Glutamatergic neuron (in vitro differentiated cells): ENCODE data around the gene TRIM23. TPM values are rescaled to one million over a fixed set of nuclear protein-coding genes. Genes with fewer than 3 reads are reported as not detected.

Experiments
- DNase-seq: peaks from one replicate; pipeline ENCODE4 v3.0.0; 2022
- H3K27ac Mint-ChIP-seq: one replicate; pipeline ENCODE4 v1.8.0; 2020; ENCODE audit warnings: mild to moderate bottlenecking, mixed read lengths, inconsistent platforms; ENCODE audit not compliant: unreplicated experiment
- H3K27me3 Mint-ChIP-seq: one replicate; pipeline ENCODE4 v1.8.0; 2020; ENCODE audit warnings: mild to moderate bottlenecking, moderate library complexity, mixed read lengths, inconsistent platforms; ENCODE audit not compliant: unreplicated experiment
- H3K36me3 Mint-ChIP-seq: one replicate; pipeline ENCODE4 v1.8.0; 2020; ENCODE audit warnings: mild to moderate bottlenecking, mixed read lengths, inconsistent platforms; ENCODE audit not compliant: unreplicated experiment
- H3K4me1 Mint-ChIP-seq: one replicate; pipeline ENCODE4 v1.8.0; 2020; ENCODE audit warnings: mild to moderate bottlenecking, low read depth, mixed read lengths, inconsistent platforms; ENCODE audit not compliant: unreplicated experiment
- H3K4me3 Mint-ChIP-seq: one replicate; pipeline ENCODE4 v1.8.0; 2020; ENCODE audit warnings: mild to moderate bottlenecking, mixed read lengths, inconsistent platforms; ENCODE audit not compliant: unreplicated experiment
- H3K9me3 Mint-ChIP-seq: one replicate; pipeline ENCODE4 v1.8.0; 2020; ENCODE audit warnings: mild to moderate bottlenecking, moderate library complexity, mixed read lengths, inconsistent platforms; ENCODE audit not compliant: unreplicated experiment
- total RNA-seq: library from RNA; stranded (reverse); fragmentation: NEBNext Ultra II Directional; extraction: Animal tissue kit (Norgen Biotek cat#: 25700); gene quantifications from one replicate; pipeline ENCODE4 v1.2.1, GENCODE V29; 2021; ENCODE audit not compliant: unreplicated experiment
- TF ChIP-seq, protein P1 (sequence below): fragments of 200-600 bp; sonication (generic); IDR thresholded peaks from one replicate; pipeline ENCODE4 v1.5.0; 2021; ENCODE audit not compliant: partially characterized antibody, unreplicated experiment

The TRIM23 gene
- total RNA-seq, 1 donor from 2014 or later = 17.6 TPM

DNA sequence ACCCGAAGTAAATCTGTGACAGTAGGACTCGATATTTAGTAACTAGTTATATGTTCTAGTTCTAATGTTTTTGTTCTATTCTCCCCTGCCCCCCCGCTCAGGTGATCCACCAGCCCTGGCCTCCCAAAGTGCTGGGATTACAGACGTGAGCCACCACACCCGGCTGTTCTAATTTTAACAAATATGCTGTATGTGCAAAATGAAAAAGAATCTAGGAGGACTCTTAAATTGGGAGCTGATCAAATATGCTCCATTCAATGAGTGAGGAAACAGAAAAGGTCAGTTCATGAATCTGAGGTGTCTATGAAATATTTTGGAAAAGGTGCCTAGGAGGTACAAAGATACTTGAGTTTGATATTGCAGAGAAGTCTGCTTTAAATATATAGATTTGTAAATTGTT lies 78.0 kb downstream of the TRIM23 start:
- TF ChIP-seq, protein P1, sequence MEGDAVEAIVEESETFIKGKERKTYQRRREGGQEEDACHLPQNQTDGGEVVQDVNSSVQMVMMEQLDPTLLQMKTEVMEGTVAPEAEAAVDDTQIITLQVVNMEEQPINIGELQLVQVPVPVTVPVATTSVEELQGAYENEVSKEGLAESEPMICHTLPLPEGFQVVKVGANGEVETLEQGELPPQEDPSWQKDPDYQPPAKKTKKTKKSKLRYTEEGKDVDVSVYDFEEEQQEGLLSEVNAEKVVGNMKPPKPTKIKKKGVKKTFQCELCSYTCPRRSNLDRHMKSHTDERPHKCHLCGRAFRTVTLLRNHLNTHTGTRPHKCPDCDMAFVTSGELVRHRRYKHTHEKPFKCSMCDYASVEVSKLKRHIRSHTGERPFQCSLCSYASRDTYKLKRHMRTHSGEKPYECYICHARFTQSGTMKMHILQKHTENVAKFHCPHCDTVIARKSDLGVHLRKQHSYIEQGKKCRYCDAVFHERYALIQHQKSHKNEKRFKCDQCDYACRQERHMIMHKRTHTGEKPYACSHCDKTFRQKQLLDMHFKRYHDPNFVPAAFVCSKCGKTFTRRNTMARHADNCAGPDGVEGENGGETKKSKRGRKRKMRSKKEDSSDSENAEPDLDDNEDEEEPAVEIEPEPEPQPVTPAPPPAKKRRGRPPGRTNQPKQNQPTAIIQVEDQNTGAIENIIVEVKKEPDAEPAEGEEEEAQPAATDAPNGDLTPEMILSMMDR = no peak
- Mint-ChIP-seq H3K4me3 (no peak overlapping the region), H3K36me3 (no peaks in the 10 kb centered on the region), H3K27me3 (no peaks in the 10 kb centered on the region), H3K27ac (no peak overlapping the region), H3K4me1 (no peaks in the 10 kb centered on the region), H3K9me3 (peaks cover 2% of the 10 kb centered on the region)
- no peak for DNase-seq

DNA sequence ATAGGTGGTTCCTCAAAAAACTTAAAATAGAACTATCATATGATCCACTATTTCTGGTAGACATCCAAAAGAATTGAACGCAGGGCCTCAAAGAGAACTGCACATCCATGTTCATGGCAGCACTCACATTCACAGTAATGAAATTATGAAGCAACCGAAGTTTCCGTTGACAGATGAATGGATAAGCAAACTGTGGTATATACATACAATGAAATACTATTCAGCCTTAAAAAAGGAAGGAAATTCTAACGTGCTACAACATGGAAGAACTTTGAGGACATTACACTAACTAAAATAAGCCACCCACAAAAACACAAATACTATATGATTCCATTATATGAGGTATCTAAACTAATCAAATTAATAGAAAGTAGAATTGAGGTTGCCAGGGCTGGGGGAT lies 79.7 kb downstream of the TRIM23 start:
- TF ChIP-seq, protein P1 = no peak
- H3K27me3 Mint-ChIP-seq = no peaks in the 10 kb centered on the region
- no peaks in the 10 kb centered on the region for H3K4me1 Mint-ChIP-seq

DNA sequence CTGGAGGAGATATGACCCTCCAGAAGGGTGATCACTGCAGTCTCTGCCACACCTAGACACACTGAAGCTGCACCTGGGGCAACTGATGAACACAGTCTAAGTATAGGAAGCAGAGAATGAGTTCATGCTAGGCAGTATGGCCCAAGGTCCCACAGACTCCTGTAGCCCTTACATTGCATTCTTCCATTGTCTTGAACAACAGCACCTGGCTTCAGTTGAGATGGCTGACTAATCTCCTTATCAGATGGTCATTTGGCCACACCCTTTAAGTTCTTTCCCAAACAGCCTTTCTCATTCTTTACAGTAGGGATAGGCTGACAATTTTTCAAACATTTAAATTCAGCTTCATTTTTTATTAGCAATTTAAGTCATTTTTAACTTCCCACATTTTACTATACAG lies 84.3 kb downstream of the TRIM23 start:
- DNase-seq = no peak
- Mint-ChIP-seq H3K27me3 (no peaks in the 10 kb centered on the region), H3K9me3 (peaks cover 4% of the 10 kb centered on the region), H3K4me1 (no peaks in the 10 kb centered on the region), H3K36me3 (no peaks in the 10 kb centered on the region), H3K27ac (no peak overlapping the region), H3K4me3 (no peak overlapping the region)
- TF ChIP-seq, protein P1 = no peak

More for the DNA sequence above, 79.7 kb downstream of the TRIM23 start:
- no peak for DNase-seq
- Mint-ChIP-seq H3K36me3 (no peaks in the 10 kb centered on the region), H3K4me3 (no peak overlapping the region), H3K9me3 (peaks cover 2% of the 10 kb centered on the region), H3K27ac (no peak overlapping the region)

Other genes starting within 250 kb of the TRIM23 start
- 2.1 TPM for gene ADAMTS6, start 142.4 kb downstream of the TRIM23 start, total RNA-seq
- 11.9 TPM for gene CENPK, start 61.2 kb downstream of the TRIM23 start, total RNA-seq
- gene PPWD1, start 61.0 kb downstream of the TRIM23 start, total RNA-seq = 37.6 TPM
- gene SHLD3, start 694 bp upstream of the TRIM23 start, total RNA-seq = 4.7 TPM
- gene TRAPPC13, start 694 bp upstream of the TRIM23 start, total RNA-seq = 22.4 TPM
- 33.2 TPM for gene SGTB, start 97.8 kb upstream of the TRIM23 start, total RNA-seq
- 94.0 TPM for gene NLN, start 97.9 kb upstream of the TRIM23 start, total RNA-seq